ENCODE results near the gene KMT2C.
A peak's percentile ranks its signal among the peaks of the same experiment; 100 is the strongest.
"Not testable (repeated sequence)": the region's sequence is repeated elsewhere in the genome, so short reads cannot be mapped to it uniquely, and the experiment has no call there.

KMT2C gene

GRCh38 chr7:152355474-152356057 lies 80.2 kb downstream of the KMT2C start:
- no peak for DNase-seq

GRCh38 chr7:152354061-152354460 lies 81.7 kb downstream of the KMT2C start:
- no peak for DNase-seq

- DNase-seq = not testable (repeated sequence)
These were observed 82.5 kb downstream of the KMT2C start for GRCh38 chr7:152353281-152353680.

GRCh38 chr7:152351747-152352146 lies 84.1 kb downstream of the KMT2C start:
- not testable (repeated sequence) for DNase-seq

- no peak for DNase-seq
These were observed 84.6 kb downstream of the KMT2C start for GRCh38 chr7:152351168-152351567.

GRCh38 chr7:152347888-152348287 lies 87.9 kb downstream of the KMT2C start:
- DNase-seq = no peak

GRCh38 chr7:152344253-152344652 lies 91.5 kb downstream of the KMT2C start:
- peak; percentile 4 for DNase-seq

- DNase-seq = no peak
These were observed 93.0 kb downstream of the KMT2C start for GRCh38 chr7:152342796-152343195.

GRCh38 chr7:152341914-152342236 lies 93.9 kb downstream of the KMT2C start:
- DNase-seq = no peak

GRCh38 chr7:152341039-152341913 lies 94.5 kb downstream of the KMT2C start:
- DNase-seq = peak; percentile 12

- DNase-seq = no peak
These were observed 95.6 kb downstream of the KMT2C start for GRCh38 chr7:152340161-152340560.

- no peak for DNase-seq
These were observed 97.2 kb downstream of the KMT2C start for GRCh38 chr7:152338561-152338960.

GRCh38 chr7:152336754-152337368 lies 98.9 kb downstream of the KMT2C start:
- DNase-seq = peak; percentile 45

- DNase-seq = peak; percentile 13
These were observed 99.8 kb downstream of the KMT2C start for GRCh38 chr7:152335900-152336571.

GRCh38 chr7:152333134-152333533 lies 102.7 kb downstream of the KMT2C start:
- no peak for DNase-seq

GRCh38 chr7:152330827-152331226 lies 105.0 kb downstream of the KMT2C start:
- DNase-seq = no peak

- DNase-seq = no peak
These were observed 106.3 kb downstream of the KMT2C start for GRCh38 chr7:152329469-152329868.

- no peak for DNase-seq
These were observed 107.6 kb downstream of the KMT2C start for GRCh38 chr7:152328234-152328633.

- no peak for DNase-seq
These were observed 120.0 kb downstream of the KMT2C start for GRCh38 chr7:152315845-152316244.

- DNase-seq = no peak
These were observed 121.8 kb downstream of the KMT2C start for GRCh38 chr7:152313831-152314604.

- no peak for DNase-seq
These were observed 122.6 kb downstream of the KMT2C start for GRCh38 chr7:152313217-152313616.

GRCh38 chr7:152312316-152312715 lies 123.5 kb downstream of the KMT2C start:
- no peak for DNase-seq

GRCh38 chr7:152307902-152308301 lies 127.9 kb downstream of the KMT2C start:
- no peak for DNase-seq

All from activated CD4-positive, alpha-beta T cell treated with anti-CD3 and anti-CD28 coated beads, Interleukin-2, Interleukin-6, amounts not matched to agents 100 ng/mL and 50 ng/mL, durations not matched to agents 16 hours and 8 hours (primary cell).